M059J (cell line): ENCODE data around the gene SULT1C4. TPM values are rescaled to one million over a fixed set of nuclear protein-coding genes. Genes with fewer than 3 reads are reported as not detected.

Experiments
- DNase-seq: peaks from one replicate; pipeline ENCODE4 v3.0.0-alpha.2; 2012; ENCODE audit warnings: low read depth
- total RNA-seq: library from RNA; depleted of rRNA; stranded (reverse); fragments of >200 nt; shearing (Covaris generic); gene quantifications from 2 replicates; pipeline ENCODE4 v1.2.3, GENCODE V29; 2014

Gene SULT1C4
- total RNA-seq, 1 experiment from 2014 or later, result not detected

- no peak for DNase-seq
Observed at GRCh38 chr2:108370080-108370479, 7.7 kb upstream of the SULT1C4 start.

GRCh38 chr2:108376774-108377173, 980 bp upstream of the SULT1C4 start:
- DNase-seq, result no peak

DNA sequence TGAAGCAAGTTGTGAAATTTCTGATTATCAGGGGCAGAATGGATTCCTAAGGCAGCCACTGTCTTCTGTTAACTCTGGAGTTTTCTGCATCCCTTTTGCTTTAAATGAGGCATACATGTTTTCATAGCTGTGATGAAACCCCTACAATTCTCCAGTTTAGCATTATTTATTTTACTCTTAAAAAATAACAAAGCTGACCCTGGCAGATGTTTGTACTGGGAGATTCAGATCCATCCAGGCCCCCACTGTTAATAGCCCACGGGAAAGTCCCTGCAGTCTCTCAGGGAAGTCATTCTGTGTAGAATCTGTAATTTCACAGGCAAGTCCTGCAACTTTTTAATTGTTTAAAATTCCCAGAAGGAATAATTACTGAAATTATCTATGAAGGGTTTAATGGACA, 353 bp upstream of the SULT1C4 start:
- no peak for DNase-seq

GRCh38 chr2:108378851-108379250, 1.1 kb downstream of the SULT1C4 start:
- DNase-seq, result no peak

DNA sequence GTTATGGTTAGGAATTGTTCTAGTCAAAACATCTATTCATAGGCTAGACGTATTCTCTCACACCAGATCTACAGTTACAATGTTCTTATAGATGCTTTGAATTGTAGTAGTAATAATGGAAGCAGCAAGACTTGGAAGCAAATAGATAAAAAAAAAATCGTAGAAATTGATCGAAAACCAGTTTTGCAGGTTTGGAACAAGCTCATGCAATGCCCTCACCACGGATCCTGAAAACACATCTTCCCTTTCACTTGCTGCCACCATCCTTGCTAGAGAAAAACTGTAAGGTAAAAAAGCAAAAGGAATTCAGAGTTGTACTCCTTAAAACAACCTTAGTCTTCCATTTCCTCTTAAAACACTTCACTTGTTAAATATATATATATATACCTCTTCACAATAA, 4.4 kb downstream of the SULT1C4 start:
- DNase-seq, result no peak

GRCh38 chr2:108383146-108383830, 5.5 kb downstream of the SULT1C4 start:
- DNase-seq, result peak; percentile 43

DNA sequence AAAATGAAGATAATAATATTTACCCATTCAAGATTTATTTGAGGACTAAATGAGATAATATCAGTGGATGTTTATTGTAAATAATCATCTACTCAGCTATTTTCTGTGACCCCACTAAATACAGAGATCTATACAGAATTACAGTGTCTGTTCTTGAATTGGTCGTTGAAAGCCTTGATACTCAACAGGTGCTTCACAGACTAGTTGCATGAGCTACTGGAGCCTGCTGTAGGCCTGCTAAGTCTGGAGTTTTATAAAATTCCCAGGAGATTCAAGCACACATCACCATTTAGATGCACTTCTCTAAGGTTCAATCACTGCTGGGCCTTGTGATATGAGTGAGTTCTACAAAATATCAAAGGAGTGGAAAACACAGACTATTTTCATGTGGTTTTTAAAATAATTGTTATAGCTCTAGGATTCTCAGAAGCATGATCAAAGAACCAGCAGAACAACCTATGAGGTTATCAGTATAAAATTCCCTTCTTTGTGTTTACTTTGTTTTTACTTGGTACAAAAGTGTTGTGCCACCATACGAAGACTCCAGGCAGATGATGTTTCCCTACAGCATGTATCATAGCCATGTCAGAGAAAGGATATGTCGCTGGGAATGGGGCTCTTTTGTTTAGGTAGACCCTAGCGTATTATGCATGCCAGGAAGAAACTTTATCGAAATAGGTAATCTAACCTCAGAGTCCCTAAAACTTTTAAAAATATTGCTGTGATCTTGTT, 7.1 kb downstream of the SULT1C4 start:
- no peak for DNase-seq

DNA sequence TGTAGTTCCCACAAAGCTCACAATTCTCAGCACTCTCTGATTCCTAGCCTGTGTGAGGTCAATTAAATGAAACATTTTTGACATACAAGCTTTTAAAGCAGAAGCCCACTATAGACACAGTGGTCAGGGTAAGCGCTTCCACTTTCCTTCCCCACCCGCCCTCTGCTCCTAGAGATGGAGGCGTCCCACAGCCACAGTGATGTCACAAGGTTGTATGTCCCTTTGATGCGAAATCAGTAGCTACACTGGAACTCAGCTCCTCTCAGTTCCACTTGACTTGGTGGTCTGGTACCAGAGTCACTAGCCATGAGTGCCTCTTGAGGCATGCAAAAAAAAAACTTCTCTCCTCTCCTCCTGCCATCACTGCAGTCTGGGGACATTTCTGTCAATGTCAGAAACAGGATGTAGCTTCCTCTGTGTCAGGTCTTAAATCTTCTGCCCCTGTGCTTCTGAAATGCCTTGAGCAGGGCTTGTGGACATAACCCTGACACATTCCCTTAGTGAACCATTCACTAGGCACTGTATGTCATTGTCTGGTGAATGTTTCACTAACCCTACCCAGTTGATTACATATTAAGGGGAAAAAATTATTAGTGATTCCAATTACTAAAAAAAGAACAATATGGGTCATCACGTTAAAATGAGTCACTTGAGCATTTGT, 7.8 kb downstream of the SULT1C4 start:
- no peak for DNase-seq

DNA sequence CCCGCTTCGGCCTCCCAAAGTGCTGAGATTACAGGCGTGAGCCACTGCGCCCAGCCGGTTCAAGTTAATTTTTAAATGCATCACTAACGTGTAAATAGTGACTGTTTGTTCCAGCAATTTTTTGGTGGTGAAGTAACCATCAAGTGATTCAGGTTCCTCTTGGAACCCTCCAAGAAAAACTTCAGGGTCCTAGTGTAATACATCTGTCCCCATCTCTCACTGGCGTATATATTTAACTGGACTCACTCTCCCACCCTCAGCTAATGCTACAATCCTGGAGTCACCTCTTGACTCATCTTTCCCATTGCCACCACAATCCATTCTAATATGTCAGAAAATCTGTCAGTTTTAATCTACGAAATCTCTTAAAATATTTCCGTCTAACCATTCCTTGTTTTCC, 10.3 kb downstream of the SULT1C4 start:
- no peak for DNase-seq

DNA sequence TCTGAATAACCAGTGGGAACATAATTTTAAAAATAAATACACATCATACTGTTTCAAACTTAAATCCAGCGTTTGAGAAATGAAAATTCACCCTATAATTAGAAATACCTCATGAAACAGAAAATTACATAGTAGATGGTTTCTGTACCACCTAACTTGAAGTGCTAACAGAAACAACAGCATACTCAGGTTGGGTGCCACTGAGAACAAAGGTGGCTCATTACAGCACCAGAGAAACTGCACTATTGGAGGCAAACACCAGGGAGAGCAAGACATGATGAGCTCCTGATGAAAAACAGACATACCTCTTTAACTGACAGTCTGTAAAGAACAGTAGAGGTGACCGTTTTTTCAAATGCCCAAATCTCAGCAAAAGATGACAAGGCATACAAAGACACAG, 12.6 kb downstream of the SULT1C4 start:
- DNase-seq, result no peak

DNA sequence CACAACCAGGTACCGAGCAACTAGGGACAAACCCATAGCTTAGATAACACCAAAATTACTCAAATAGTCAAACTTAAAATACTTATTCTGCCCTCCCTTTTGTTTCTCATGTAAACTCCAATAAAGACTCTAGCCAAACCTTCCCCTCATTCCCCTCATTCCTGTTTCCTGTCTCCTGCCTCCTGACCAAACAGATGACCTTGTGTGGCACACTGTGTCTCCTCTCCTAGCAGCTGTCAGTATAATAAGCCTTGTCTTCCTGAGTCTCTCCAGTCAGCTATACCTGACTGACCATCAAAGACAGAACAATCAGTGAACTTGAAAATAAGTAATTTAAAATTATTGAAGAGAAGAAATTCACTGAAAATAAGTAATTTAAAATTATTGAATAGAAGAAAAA, 14.3 kb downstream of the SULT1C4 start:
- DNase-seq, result no peak

- no peak for DNase-seq
Observed at GRCh38 chr2:108393197-108393596, 15.4 kb downstream of the SULT1C4 start.

DNA sequence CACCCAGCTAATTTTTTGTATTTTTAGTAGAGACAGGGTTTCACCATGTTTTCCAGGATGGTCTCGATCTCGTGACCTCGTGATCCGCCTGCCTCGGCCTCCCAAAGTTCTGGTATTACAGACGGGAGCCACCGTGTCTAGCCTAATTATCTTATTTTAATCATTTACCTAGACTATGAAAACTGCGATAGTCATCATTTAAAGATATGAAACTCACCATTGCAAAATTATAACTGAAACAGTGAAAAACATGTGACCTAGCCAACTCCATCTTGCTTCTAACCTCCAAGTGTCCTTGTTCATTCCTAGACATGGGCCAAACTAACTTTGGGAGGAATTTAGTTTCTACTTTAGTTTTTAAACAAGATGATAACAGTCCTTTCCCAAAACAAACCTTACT, 17.4 kb downstream of the SULT1C4 start:
- DNase-seq, result no peak

DNA sequence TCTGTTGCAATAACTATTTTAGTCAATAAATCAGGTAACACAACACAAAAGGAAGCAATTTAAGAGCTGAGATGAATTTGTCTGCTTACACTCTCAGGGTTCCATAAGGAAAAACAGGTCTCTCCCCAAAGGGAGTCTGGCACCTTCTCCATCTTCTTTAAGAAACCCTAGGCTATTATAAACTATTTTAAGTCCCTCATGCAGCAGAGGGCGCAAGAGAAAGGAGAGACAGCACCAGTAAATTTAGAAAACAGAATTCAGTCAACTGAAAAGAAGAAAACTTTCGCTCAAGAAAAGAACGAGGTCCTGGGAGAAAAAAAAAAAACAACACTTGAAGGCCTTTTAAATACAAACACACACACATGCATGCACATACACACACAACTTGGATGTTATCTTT, 19.1 kb downstream of the SULT1C4 start:
- peak; percentile 54 for DNase-seq

DNA sequence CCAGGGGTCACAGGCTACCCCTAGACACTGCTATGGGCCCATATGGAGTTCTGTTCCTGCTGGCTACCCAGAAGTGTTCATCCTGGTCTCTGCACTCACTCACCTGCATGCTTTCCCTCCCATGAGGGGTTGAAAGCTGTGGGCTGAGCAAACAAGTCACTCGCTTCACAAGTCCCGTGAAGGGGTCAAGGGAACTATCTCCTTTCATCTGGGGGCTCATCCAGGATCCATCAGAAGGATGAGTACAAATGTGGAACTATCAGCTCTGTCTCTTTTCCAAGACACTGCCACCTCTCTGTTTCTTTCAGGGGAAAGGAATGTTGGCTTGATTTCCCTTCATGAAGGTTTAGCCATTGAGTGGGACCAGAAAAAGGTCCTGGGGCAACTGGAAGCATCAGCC, 21.7 kb downstream of the SULT1C4 start:
- no peak for DNase-seq

DNA sequence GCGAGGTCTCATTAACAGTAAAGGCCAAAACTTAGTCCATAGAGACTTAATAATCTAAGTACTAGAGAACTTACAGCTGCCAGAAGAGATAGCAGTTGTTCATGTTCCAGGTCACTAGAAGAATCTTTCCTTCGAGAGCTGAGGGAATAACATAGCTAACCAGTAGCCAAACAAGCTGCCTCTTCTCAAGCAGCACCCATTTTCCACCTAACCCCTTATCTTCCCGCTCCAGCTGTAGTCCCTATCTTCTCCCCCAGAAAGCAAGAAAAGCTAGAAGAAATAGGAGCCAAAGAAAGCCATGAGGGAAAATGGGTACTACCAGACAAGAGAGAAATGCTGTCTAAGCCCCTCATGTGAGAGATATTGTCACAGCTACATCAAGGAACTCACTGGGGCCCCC, 24.0 kb downstream of the SULT1C4 start:
- no peak for DNase-seq

GRCh38 chr2:108403494-108403893, 25.7 kb downstream of the SULT1C4 start:
- peak; percentile 84 for DNase-seq

GRCh38 chr2:108404784-108405397, 27.1 kb downstream of the SULT1C4 start:
- DNase-seq, result no peak

GRCh38 chr2:108407864-108408729, 30.3 kb downstream of the SULT1C4 start:
- DNase-seq, result no peak

DNA sequence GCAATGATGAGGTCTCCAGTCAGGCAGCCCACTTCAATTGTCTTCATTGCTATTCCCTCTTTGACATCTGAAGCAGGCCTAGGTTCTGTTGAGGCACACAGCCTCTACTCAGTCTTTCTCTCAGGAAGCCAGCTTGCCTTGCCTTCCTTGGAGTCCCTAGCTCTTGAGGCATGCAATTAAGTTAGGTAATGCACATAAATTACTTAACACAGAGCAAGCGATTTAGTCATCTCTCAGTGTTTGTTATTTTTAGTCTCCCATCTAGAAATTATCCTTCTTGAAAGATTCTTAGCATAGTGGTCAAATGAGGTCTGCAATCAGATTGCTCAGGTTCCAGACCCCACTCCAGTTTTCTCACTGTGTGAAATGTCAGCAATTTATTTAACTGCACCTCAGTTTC, 32.0 kb downstream of the SULT1C4 start:
- peak; percentile 67 for DNase-seq

DNA sequence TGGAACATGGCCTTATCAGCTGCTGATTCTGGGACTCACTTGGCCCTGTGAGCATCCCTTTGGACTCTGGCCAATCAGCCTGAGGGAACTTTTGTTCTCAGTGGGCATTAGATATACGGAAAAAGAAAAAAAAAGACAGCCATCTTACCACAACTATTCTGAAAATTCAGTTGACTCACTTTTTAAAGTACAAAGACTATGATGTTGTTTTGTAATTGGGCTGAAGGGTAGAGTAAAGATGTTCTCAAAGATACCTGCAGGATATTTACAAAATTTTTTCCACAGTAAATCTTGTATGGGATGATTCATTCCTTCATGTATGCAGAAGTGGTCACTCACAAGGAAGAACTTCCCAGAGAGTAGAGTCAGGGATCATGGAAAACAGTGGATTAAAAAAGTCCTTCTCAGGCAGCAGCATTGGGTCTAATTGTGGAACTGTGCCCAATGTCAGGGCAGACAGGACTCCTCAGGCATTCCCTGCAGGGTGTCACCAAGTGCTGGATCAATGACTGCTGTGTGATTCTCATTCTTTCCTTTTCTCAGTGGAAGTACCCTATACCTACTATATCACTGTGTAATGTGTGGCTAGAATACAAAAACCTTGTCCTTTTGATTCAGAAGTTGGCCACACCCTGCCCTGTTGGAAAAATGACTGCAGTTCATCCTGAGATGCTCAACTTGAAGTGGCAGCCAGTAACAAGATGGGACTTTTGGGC, 35.4 kb downstream of the SULT1C4 start:
- peak; percentile 99 for DNase-seq
